GM19023 (cell line): ENCODE results near the gene CPSF4.
"Not testable (repeated sequence)": the region's sequence is repeated elsewhere in the genome, so short reads cannot be mapped to it uniquely, and the experiment has no call there.

ENCODE experiments used
- ATAC-seq: cut with Tn5 transposase; IDR thresholded peaks from one replicate; pipeline ENCODE4 v1.9.1; 2021; ENCODE audit warnings: mild to moderate bottlenecking, moderate library complexity; ENCODE audit not compliant: unreplicated experiment

CPSF4 gene

GRCh38 chr7:99407872-99408378, 30.8 kb upstream of the CPSF4 start:
- ATAC-seq: no peak

DNA sequence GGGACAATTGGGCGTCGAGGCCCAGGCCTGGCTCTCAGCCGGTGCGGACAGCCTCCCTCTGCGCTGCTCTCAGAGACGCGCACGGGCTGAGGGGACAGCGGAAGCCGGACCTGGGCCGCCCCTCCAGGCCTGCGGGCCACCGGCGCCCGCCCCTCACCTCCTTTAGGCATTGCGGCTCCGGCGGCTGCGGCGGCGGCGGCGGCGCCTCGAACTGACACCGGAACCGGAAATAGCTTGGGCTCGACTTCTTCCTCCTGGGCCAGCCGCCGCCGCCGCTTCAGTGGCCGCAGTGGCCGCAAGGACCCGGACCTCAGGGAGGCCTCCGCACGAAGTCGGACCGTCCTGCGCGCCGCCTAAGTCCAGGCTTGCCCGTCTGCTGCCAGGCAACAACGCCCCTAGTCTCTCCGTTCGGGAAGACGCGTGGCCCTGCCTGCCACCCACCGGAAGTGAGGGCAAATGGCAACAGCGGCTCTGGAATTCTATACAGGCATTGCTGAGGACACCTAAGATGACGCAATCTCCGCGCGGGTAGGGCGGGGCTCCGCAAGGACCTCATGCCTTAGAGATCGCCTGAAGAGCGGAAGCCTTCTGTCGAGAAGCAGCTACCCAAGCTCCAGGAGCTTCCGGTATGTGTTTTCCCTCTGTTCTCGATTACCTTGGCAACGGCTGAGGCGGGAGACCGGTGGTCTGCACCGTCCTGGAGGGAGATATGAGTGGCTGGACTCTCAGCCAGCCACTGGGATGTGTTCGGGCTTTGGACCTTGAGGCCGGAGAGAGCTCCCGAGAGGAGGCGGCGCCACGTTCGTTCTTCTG, 30.2 kb upstream of the CPSF4 start, which contains the start of the genes BUD31 and PDAP1:
TSS of gene BUD31 (plus strand) at position 591 of the 813 bp plus-strand sequence. CDS start 2,124 bp downstream, outside the sequence.
TSS of gene PDAP1 (minus strand) at position 219 of the 813 bp plus-strand sequence. CDS start at position 170, 49 bp downstream.
- ATAC-seq: peak; percentile 82

GRCh38 chr7:99409192-99409572, 29.6 kb upstream of the CPSF4 start:
- ATAC-seq: peak; percentile 3

DNA sequence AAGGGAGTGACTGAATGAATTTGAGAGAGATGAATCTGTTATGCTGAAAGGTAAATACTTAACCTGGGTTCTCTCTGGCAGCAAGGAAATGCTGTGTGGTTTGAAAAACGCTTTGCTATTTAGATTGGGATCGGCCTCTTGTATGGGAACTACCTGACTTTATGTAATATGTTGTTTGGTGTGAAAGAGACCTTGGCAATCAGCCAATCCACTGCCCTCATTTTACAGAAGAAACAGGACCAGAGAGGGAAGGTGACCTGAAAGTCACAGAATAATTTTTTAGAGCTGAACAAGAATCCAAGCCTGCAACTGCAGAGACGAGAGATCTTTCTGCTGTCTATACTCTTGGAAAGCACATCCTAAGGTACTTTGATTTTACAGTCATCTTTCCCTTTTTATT, 28.9 kb upstream of the CPSF4 start:
- no peak for ATAC-seq

DNA sequence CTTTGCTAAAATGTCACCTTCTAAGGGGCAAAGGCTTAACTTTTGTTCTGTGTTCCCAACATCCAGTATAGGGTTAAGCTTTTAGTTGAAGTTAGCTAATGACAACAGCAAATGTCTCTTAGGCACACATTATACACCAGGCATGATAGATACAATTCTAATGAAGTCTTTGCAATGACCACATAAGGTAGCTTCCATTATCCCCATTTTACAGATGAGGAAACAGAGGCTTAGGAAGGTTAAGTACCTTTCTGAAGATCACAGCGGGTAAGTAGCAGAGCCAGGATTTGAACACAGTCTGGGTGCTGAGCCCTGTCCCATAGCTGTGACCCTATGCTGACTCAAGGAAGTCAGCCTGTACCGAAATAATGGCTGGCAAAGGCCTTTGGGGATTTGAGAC, 28.1 kb upstream of the CPSF4 start:
- ATAC-seq: no peak

DNA sequence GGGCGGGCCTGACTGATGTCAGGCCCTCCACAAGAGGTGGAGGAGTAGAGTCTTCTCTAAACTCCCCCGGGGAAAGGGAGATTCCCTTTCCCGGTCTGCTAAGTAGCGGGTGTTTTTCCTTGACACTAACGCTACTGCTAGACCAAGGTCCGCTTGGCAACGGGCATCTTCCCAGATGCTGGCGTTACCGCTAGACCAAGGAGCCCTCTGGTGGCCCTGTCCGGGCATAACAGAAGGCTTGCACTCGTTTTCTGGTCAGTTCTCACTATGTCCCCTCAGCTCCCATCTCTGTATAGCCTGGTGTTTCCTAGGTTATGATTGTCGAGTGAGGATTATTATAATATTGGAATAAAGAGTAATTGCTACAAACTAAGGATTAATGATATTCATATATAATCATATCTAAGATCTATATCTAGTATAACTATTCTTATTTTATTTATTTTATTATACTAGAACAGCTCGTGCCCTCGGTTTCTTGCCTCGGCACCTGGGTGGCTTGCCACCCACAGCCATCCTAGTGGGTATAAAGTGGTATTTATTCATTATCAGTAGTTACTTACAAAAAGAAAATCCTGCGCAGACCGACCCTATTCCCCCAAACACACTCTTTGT, 23.1 kb upstream of the CPSF4 start:
- not testable (repeated sequence) for ATAC-seq

- no peak for ATAC-seq
Observed at GRCh38 chr7:99418260-99418659, 20.5 kb upstream of the CPSF4 start.

GRCh38 chr7:99419323-99420021, 19.3 kb upstream of the CPSF4 start:
- no peak for ATAC-seq

DNA sequence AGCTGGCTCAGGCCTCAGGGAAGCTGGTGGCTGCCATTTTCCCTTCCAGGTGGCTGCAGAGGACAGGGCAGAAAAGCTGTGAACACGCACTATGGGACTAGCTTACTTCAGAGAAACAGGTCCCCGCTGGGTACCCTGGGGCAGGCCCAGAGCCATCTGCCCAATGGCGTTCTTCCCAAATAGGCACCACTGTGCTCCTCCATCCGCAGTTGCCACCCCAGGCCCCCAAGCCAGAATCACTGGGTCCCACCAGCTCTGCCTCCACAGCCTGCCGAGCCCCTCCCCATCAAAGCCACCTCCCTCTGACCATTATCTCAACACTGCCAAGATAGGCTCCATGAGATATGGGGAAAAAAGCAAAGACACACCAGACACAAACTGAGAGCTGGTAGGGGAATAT, 18.5 kb upstream of the CPSF4 start:
- ATAC-seq: no peak

GRCh38 chr7:99420986-99421385, 17.8 kb upstream of the CPSF4 start:
- no peak for ATAC-seq

GRCh38 chr7:99422186-99422585, 16.6 kb upstream of the CPSF4 start:
- no peak for ATAC-seq

GRCh38 chr7:99422625-99423024, 16.1 kb upstream of the CPSF4 start:
- ATAC-seq: no peak

DNA sequence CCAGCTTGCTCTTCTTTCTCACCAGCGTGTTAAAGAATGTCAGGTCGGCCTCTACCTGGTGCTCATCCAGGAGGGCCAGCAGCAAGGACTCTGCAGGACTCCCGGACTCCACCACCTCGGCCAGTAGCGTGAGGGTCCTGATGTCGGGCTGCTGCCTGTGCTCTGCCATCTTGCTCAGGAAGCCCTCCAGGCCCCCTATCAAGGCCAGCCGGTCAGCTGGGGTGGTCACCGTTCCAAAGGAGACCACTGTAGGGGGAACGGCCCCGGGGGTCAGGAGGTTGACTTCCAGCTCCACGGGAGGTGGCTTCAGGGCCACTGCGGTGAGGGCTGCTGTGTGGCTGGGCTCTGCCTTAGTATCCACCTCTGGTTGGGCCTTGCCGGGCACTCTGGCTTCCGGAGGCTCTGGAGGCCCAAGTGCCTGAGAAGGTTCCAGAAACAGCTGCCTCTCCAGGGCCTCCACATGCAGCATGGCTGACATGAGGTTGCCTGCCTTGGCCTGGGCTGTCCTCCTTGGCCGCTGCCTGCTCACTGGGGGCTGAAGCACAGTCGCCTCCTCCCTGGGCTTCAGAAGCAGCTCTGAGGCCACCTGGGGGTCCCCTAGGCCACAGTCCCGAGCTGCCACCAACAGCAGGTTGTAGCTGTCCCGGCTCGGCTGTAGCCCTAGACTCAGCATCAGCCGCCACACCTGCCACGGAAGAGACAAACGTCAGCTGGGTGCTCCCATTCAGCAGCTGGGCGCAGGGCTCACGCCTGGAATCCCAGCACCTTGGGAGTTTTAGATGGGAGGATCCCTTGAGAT, 13.6 kb upstream of the CPSF4 start:
- no peak for ATAC-seq

DNA sequence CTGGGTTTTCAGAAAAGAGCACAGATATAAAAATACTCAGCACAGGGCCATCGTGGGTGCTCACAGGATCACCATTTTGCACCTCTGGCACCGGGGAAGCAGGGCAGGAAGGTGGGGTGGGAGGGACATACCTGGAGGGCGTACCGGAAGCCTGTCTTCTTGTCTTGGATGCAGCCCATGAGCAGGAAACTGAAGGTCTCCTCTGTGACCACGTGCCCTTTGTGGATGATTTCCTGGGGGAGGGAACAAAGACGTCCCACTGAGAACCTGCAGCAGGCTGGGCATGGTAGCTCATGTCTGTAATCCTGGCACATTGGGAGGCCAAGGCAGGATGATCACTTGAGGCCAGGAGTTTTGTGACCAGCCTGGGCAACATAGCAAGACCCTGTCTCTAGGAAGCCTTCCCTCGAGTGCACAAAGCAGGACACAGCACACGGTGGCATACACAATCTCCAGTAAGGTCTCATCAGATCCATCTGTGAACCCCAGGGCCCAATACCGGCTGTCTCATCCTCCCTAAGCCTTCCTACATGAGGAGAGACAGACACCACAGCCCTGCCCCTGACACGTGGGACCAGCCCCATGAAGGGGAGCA, 9.7 kb upstream of the CPSF4 start:
- no peak for ATAC-seq

- no peak for ATAC-seq
Observed at GRCh38 chr7:99429756-99430155, 9.0 kb upstream of the CPSF4 start.

- ATAC-seq: not testable (repeated sequence)
Observed at GRCh38 chr7:99431756-99432540, 6.8 kb upstream of the CPSF4 start.

- ATAC-seq: no peak
Observed at GRCh38 chr7:99433158-99433557, 5.6 kb upstream of the CPSF4 start.

- ATAC-seq: peak; percentile 5
Observed at GRCh38 chr7:99437946-99438572, 684 bp upstream of the CPSF4 start.

DNA sequence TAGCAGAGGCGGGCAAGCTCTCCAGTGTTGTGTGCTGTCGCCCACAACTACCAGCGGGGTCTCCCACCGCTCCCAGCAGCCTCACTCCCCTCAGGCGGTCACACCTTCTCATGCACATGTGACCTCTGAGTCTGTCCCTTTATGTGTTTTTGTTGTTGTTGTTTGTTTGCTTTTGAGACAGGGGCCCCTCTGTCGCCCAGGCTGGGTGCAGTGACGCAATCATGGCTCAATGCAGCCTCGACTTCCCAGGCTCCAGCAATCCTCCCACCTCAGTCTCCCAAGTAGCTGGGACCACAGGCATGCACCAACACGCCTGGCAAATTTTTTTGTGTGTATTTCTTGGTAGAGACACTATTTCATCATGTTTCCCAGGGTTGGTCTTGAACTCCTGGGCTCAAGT, 1.5 kb downstream of the CPSF4 start:
- no peak for ATAC-seq
